NOMO-1 treated with DMSO at 0.1 percent for 48 hours (cell line): ENCODE results near the gene LPP.

Experiments
- DNase-seq: peaks from one replicate; lab custom pipeline; 2025; ENCODE audit not compliant: unreplicated experiment; lab: John Stamatoyannopoulos, UW

LPP gene

DNA sequence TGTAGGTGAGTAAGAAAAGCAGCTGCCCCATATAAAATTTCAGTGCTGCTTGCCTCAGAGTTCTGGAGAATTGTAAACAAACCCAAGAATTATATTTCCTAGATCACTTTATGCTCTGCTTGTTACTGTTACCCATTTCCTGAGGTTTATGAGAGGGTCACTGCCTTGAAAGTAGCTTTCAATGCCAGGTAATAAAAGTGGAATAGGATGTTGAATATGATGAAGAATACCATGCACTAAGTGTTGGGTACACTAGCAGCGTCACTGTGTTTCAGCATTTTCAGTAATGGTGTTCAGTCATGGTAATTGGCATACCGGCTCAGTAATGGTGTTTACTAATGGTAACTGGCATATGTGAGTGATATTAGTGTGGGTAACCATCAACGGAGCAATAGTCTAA, 568.0 kb downstream of the LPP start:
- DNase-seq: no peak

DNA sequence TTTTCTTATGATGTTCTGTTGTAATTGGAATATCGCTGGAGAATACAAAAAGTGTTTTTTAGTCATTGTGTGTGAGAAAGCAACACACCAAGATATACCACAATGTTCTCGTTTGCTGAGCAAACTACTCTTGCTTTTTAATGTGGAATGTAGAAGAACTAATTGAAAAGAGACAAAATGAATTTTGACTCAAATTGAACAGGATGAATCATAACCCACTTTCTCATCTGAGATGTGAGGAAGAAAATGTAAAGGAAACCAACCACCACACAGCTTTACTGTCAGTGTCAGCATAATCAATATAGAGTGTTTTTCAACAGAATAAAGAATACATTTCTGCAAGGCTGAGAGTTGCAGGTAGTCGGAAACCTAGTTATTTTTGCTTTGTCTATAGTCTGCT, 569.0 kb downstream of the LPP start:
- no peak for DNase-seq

DNA sequence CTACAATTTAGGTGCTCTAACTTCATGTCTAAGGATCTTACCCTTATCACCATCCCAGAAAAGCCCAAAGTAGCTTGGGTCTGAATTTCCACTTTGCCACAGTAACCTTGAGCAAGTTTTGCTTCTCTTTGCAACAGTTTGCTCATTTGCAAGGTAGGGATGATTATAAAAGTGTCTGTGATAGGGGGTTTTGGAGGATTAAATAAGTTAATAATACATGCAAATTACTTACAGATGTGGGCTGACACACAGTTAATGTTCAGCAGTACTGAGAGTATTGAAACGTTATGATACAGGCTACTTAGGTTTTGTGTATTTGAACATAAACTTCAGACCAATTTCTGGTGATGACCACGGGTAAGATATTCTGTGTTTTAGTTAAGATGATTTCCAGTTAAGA, 573.1 kb downstream of the LPP start:
- no peak for DNase-seq

DNA sequence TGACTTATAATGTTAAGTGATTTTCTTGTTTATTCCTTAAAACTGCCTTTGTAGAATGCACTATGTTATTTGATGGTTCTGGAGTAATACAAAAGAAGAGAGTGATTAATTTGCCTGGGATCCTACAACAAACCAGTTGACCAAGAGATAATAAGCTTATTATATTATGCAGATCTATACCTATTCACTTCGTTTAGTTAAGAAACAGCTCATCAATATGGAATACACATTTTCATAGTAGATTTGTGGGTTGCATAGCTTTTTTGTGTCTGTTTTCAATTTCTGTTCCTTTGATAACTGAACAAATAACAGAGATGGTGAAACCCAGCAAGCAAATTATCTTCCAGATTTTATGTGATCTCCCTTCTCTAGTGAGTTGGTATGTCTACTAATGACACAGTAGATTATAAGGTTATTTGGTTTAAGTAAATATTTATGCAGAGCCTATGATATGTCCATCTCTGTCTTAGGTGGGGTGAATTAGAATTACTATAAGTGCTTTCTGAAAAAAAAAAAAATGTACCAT, 574.5 kb downstream of the LPP start:
- DNase-seq: no peak

DNA sequence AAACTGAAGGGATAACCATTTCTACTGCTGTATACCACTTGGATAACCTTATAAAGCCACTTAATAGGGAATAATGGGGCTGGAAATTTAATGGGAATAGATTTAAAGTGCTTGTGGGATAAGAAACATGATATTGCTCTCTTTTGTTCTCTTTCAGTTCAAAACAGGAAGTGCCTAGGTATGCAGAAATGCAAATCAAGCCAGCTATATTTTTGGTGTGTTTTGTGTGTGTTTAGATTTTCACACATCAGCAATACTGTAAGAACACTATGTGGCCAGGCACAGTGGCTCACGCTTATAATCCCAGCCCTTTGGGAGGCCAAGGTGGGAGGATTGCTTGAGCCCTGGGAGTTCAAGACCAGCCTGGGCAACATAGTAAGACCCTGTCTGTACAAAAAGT, 575.5 kb downstream of the LPP start:
- DNase-seq: peak; percentile 14

DNA sequence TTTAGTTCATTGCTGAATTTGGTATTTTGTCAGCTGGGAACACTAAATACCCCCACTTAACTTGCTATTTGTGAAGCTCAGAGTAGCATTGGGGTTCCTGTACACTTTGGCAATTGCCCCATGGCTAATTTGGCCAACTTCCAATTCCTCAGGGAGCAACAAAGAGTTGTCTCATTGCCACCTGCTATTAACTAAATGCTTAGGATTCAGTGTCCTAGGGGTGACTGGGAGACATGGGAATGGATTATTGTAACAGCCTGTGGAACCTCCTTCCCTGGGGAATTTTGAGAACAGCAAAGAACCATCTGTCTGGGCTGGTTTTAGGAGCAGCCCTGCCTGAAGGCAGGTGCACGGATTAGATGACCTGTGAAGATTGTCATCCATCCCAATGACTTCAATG, 580.4 kb downstream of the LPP start:
- no peak for DNase-seq

DNA sequence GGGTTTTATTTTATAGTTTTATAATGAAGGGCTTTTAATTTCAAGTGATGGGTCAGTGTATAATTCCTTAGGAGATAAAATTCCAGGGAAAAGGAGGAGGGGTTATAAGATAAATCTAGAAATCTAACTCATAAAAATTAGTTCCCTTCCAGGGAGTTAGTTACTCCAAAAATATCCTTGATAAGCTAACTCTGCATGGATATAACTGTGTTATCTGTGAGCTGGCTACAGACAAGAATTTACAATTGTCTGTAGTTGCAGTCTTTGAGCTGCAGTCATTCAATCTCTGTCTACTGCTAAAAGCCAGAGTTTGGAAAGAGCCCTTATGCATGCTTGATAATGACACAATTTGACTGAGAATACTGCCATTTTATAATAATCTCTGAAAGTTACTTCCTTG, 585.6 kb downstream of the LPP start:
- no peak for DNase-seq

DNA sequence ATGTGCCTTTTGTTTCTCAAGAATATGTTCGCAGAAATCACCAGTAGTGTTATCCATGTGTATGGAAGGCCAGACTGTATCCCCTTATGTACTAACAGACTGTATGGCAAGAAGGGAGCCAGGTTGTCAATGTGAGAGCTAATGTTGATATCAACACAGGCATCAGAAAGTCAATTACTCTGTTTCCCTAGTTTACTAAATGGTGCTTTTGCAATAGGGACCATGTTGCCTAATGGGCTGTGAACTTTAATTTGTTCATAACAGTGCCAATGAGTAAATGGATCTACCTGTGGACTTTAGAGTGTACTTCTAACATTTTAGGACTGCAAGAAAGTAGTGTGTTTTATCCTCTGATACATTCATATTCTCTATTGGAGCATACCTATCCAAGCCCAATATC, 586.1 kb downstream of the LPP start:
- DNase-seq: no peak

DNA sequence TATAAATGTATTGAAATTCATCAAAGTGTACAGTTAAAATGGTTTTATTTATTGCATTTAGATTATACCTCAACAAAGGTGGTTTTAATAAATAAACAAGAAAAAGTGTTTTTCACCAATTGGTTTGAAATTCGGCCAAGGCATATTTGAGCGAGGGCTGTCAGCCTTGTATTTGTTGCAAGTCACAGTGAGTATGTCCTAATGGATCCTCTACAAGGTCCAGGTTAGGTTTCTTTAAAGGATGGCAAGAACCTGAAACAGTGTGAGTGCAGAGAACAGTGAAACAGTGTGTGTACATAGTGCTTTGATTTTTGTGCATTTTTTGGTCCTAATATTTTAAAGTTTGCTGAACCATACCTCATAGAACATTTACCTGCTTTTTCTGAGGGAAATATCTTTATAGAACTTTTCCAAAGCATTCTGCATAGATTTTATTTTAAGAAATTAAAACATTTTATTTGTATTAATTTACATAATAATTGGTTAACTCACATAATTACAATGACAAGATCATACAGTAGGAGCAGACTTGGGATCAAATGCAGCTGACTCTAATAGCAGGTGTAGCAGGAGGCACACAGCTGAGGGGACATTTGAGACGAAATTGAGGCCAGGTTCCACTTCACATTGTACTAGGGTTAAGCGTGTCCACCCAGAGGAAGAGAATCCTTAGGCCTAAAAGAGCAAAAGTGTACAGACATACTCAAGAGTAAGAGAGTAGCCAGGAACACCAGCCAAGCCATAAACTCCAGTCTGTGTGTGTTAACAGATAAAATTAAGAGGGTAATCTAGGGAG, 589.0 kb downstream of the LPP start:
- no peak for DNase-seq

DNA sequence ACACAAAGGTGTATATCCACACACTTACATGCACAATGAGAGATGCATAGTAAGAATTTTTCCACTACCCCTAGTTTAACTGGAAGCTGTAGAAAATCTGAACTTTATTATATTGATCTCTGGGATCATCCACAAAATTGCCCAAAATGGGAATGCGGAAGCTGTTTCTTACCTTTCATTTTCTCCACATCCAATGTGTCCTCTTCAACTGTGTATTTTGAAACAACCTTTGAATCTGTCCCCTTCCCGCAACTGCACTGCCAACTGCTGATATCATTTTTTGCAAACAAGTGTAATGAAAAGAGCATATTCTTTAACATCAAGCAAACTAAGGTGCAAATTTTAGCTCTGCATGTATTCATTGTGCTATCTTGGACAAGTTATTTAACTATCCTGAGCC, 590.2 kb downstream of the LPP start:
- DNase-seq: no peak

DNA sequence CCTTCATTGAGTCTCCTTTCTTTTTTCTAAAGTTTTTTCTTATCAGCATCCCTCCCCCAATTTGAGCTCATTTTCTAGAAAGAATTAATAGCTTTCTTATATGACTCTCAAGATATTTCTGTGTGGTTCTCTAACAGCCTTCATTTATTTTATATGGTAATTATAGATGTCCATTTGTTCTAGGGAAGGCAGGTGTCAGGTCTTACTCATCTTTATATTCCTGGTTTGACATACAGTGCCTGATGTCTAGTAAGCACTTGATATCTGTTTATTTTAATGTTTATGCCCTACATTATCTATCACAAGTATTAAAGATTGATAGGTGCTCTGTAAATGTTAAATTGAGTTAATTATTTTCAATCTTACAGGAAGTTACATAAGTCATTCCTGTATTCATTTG, 591.1 kb downstream of the LPP start:
- no peak for DNase-seq

DNA sequence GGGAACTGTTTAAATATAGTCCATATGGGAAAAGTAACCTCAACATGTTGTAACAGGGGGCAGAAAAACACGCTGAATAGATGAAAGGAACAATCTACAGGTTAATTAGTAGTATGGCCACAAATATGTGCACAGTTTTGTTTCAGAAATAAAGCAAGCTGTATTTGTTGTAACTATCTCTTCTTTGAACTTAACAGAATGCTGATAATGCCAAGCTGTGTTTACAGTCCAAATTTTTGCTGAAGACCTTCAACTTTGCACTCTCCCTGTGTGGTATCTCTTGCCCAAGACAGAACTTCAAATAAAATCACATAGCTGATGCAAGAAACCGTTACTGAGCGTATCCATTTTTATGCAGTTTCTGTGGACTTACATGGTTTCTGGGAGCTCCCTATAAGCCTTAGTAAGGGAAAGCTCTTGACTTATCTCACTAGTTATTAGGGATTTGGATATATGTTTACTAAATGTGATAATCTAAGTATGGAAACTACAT, 592.4 kb downstream of the LPP start:
- no peak for DNase-seq

DNA sequence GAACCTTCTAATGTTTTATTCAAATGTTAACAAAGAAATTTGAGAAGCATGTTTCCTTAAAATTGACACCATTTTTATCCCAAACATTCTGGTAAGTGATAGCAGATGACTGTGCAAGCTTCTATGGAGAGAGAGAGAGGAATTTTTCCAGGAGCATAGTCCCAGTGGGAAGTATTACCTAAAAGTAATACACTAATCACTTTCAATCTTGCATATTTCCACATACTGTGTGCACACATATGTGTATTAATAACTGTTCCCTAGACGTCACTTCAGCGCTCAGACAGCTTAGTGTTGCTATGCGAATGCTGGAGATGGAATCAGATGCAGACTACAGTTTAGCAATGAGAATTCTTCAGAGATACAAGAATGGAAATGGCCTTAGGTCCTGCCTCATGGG, 593.5 kb downstream of the LPP start:
- DNase-seq: no peak

DNA sequence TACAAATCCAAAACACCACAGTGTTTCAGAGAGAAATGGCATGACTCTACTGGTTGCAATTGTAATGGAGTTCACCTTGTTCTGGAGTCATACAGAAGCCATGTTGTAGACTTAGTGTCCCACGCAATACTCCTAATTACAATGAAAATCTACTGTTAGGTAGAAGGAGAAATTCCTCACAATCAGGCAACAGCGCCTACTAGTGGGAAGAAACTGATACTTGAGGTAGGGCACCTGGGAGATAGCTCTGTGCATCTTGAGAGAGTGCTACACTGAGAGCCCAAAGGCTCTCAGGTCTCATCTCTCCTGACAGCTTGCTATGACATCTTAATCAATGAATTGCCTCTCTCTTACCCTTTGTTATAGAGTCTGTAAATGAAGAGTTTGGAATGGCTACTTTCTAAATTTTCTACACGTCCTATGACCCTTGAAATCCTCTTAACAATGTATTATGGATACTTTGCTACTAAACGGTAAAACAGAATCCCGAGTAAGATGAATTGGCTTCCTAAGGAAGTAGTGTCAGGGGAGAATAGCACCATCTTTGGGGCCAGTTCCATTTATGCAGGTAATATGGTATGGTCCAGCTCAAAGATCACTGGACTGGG, 595.2 kb downstream of the LPP start:
- peak; percentile 44 for DNase-seq

DNA sequence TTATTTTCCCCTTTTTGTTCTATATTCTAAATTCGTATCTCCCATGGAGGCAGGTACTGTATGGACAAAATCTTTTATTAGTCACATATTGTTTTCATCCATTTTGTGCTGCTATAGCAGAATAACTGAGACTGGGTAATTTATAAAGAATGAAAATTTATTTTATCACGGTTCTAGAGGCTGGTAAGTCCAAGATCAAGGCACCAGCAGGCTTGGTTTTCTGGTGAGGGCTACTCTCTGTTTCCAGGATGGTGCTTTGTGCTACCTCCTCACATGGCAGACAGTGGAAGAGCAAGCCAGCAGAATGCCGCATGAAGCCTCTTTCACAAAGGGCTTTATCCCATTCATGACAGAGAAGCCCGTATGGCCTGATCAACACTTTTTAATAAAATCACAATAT, 595.9 kb downstream of the LPP start:
- no peak for DNase-seq

DNA sequence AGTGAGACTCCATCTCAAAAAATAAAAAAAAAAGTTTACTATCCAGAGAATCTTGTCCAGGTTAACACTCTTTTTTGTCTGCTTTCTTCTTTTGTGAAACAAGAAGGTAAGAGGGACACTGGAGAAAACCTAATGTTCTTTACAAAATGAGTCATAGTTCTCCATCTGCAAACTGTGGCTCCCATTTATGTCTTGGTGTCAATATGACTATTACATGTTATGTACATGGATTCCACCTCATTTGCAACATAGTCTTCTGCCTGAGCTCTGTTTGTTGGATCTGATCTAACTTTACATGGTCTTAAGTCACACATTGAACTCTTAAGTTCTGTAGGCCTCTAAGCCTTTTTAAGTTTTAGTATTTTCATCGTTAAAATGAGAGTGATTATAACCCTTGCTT, 596.7 kb downstream of the LPP start:
- no peak for DNase-seq

DNA sequence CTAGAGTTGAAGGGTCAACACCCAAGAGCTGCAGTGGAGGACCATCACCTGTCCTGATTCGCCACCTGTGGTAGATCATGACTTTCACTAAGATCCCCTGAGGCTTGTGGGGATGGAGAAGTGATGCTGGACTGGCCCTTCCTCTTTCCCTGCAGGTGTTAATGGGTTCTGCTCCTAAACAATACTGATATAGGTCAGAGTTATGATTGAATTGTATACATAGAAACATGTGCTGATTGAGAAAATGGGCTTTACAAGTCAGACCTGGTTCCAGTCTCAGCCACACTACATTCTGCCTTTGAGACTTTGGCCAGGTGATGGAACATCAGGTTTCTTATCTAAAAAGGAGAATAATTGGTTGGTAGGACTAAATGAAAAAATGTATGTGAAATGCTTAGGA, 598.9 kb downstream of the LPP start:
- DNase-seq: no peak

DNA sequence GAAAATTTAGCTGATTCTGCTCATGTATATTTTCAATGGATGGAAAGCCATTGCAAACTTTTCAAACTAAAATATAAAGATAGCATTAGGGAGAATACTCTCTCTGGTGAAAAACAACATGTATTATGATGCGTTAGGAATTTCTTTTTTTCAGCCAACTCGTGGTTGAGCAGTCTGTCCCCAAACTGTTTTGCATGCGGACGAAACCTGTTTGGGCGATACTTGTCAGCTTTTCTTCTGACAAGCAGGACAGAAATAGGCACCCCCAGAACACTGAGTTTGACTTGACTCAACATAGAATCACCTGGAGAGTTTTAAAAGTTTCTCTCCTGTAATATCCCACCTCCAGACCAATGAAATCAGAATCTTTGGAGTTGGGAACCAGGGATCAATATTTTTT, 600.3 kb downstream of the LPP start:
- no peak for DNase-seq

DNA sequence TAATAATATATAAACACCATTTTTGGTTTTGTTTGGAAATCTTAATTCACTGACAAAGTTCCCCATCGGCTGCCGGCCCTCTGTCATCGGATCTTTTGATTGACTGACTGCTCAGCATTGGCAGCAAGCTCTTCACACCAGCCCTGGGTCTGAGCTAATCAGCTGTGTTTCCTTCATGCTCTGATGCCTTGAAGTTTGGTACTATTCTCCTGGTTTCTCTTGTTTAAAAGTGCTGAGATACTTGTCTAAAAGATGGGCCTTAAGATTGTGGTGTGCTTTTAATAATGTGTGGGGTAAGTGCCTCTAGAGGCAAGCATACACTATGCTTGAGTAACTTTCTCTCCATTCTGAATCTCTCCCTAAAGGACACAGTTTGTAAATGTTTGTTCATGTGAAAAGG, 602.3 kb downstream of the LPP start:
- DNase-seq: no peak

DNA sequence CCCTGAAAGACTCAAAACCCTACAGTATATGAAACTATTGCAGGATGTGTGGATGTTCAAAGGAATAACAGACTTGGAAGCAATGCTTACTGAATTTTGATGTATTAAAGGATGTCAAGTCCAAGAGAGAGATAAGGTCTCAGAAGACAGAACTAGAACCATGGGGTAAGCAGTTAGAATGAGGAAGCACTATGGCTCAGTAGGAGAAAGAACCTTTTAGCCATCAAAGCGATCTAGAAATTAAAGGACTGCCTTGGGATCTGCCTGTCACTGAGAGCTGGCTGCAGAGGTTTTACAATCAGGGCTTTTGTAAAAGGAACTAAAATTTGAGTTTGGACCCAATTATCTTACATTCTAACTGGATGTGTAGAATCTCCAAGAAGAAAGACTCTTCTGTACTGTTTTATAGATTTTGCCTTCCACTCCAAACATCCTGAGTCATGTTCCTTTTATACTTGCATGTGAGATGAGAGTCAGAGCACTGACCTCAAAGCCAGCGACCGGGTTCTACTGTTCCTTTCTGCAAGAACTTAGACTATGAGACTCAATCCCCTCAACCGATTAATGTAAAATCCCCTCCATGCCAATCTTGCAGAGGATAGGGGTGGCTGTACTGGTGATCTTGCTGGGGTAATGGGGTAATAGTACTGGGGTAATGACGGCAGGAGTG, 605.5 kb downstream of the LPP start:
- peak; percentile 52 for DNase-seq

DNA sequence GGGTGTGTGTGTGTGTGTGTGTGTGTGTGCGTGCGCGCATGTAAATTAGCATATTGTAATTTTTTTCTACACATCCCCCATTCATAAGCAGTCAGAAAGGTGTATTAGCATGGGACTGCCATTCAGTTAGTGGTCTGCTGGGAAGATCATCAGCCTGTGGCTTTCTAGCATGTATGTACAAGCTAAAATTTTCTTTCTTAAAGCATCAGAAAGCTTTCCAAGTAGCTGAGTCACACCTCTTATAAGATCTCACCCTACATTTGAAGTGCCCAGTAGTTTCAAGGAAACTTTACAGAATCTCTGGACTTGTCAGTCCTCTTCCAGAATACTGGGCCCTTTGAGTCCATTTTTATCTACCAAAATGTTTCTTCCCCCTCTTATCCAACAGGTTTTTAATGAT, 606.5 kb downstream of the LPP start:
- DNase-seq: no peak

DNA sequence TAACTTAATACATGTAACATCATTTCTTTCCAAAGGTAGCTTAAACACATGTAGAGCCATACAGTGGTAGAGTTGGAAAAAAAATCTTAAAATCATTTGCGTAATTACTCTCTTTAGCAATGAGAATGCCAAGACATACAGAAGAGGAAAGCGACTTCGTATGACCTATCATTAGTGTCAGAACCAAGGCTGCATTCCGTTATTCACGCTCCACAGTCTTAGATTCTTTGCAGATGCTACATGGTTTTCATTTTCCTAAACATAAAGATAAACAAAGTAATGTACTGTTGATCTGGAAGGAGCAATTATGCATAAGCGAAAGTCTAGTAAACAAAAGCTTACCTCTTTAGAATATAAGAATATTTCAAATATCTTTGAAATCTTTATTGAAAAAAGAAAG, 607.5 kb downstream of the LPP start:
- no peak for DNase-seq
